ENCODE data around the gene RSPH3.

The RSPH3 gene

GRCh38 chr6:158933079-158933595 lies 66.9 kb downstream of the RSPH3 start:
- no peak for DNase-seq

DNA sequence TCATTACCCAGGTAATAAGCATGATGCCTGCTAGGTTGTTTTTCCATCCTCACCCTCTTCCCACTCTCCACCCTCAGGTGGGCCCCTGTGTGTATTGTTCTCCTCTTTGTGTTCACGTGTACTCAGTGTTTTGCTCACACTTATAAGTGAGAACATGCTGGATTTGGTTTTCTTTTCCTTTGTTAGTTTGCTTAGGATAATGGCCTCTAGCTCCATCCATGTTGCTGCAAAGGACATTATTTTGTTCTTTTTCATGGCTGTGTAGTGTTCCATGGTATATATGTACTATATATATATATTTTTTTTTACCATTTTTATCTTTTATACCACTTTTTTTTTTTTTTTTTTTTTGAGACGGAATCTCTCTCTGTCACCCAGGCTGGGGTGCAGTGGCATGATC lies 71.9 kb downstream of the RSPH3 start:
- DNase-seq, result no peak

DNA sequence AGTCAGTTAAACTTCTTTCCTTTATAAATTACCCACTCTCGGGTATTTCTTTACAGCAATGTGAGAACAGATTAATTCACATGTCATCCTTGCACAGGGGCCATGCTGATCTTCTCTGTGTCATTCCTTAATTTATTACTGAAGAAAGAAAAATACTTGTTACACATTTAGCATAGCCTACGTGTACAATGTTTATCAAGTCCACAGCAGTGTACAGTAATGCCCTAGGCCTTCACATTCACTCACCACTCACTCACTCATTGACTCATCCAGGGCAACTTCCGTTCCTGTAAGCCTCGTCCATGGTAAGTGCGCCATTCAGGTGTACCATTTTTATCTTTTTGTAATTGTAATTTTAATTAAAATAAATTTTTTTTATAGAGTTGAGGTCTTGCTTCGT lies 73.6 kb downstream of the RSPH3 start:
- no peak for DNase-seq

DNA sequence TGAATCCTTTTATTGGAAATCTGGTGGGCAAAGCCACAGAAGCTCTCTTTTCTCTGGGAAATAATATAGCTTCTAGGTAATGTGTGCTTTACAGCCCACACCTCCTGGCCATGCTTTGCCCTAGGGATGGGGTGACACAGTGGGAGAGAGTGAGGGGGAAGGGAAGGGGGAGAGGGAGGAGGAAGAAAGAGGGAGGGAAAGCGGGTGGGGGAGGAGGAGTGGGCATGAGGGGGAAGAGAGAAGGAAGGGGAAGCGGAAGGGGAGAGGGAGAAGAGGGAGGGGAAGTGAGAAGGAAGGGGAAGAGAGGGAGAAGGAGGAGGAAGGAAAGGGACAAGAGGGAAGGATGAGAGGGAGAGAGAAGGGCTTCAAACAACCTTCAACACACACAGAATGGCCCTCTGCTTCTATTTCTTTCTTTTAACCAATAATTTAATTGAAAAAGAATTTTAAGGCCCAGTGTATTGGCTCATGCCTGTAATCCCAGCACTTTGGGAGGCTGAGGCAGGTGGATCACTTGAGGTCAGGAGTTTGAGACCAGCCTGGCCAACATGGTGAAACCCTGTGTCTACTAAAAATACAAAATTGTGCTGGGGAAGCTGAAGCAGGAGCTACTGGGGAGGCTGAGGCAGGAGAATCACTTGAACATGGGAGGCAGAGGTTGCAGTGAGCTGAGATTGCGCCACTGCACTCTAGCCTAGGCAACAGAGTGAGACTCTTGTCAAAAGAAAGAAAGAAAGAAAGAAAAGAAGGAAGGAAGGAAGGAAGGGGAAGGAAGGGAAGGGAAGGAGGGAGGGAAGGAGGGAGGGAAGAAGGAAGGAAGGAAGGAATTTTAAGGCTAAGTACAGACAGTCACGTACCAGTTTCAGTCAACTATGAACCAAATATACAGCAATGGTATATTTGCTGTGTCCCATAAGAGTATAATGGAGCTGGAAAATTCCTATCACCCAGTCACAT lies 75.2 kb downstream of the RSPH3 start:
- no peak for DNase-seq

- no peak for DNase-seq
These were observed 76.0 kb downstream of the RSPH3 start for GRCh38 chr6:158923805-158924498.

Measured in NK-92 treated with Interleukin-12 subunit alpha and Interleukin-12 subunit beta, amount 100 ng/mL, for 24 hours (cell line).